ENCODE measurements around the gene RNF215. TPM values are rescaled to one million over a fixed set of nuclear protein-coding genes. Genes with fewer than 3 reads are reported as not detected.
A peak's percentile ranks its signal among the peaks of the same experiment; 100 is the strongest.

The RNF215 gene
- total and polyA plus RNA-seq, 2 of the 13 experiments (the other 11 are each of a cell fraction or from before 2014, with no cell fraction given) = 5.3 to 6.1 TPM

DNA sequence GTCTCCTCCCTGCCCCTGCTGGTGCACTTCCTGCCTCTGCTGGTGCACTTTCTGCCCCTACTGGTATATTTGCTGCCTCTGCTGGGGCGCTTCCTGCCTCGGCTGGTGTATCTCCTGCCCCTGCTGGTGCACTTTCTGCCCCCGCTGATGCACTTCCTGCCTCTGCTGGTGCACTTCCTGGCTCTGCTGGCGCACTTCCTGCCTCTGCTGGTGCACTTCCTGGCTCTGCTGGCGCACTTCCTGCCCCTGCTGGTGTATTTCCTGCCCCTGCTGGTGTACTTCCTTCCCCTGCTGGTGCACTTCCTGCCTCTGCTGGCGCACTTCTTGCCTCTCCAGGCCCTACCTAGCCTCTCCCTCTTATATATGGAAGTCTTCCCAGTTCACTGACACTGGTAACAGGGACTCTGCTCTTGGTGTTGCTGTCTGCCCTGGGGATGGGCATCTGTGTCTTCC lies 48.5 kb upstream of the RNF215 start (continued):
- TF ChIP-seq, protein P1, sequence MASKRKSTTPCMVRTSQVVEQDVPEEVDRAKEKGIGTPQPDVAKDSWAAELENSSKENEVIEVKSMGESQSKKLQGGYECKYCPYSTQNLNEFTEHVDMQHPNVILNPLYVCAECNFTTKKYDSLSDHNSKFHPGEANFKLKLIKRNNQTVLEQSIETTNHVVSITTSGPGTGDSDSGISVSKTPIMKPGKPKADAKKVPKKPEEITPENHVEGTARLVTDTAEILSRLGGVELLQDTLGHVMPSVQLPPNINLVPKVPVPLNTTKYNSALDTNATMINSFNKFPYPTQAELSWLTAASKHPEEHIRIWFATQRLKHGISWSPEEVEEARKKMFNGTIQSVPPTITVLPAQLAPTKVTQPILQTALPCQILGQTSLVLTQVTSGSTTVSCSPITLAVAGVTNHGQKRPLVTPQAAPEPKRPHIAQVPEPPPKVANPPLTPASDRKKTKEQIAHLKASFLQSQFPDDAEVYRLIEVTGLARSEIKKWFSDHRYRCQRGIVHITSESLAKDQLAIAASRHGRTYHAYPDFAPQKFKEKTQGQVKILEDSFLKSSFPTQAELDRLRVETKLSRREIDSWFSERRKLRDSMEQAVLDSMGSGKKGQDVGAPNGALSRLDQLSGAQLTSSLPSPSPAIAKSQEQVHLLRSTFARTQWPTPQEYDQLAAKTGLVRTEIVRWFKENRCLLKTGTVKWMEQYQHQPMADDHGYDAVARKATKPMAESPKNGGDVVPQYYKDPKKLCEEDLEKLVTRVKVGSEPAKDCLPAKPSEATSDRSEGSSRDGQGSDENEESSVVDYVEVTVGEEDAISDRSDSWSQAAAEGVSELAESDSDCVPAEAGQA (IDR thresholded peaks at IDR 0.05; ENCODE audit: low read depth) = peak; percentile 94
- TF ChIP-seq, protein P1 (CRISPR knock-in tag; IDR thresholded peaks at IDR 0.05; ENCODE audit: borderline replicate concordance) = no peak
- TF ChIP-seq CHCHD3 (CRISPR knock-in tag; IDR thresholded peaks at IDR 0.05) = no peak
- TF ChIP-seq ZNF644 (CRISPR knock-in tag; IDR thresholded peaks at IDR 0.05; ENCODE audit: low read depth) = no peak
- TF ChIP-seq PCBP1 (IDR thresholded peaks at IDR 0.05; ENCODE audit: borderline replicate concordance, low read depth, low read length) = no peak
- no peak for TF ChIP-seq MTA3 (CRISPR knock-in tag; IDR thresholded peaks at IDR 0.05)
- no peak for TF ChIP-seq ZIK1 (CRISPR knock-in tag; IDR thresholded peaks at IDR 0.05; ENCODE audit: borderline replicate concordance, low read depth)
- 0 out of 2 replicates have a peak, but pooled peaks have one; percentile 32 for TF ChIP-seq ZMYM3 (CRISPR knock-in tag; IDR thresholded peaks at IDR 0.05)
- TF ChIP-seq RAD21 (CRISPR knock-in tag; IDR thresholded peaks at IDR 0.05) = no peak
- TF ChIP-seq HMGXB3 (CRISPR knock-in tag; IDR thresholded peaks at IDR 0.05; ENCODE audit: borderline replicate concordance) = no peak
- TF ChIP-seq RXRA (CRISPR knock-in tag; IDR thresholded peaks at IDR 0.05) = no peak
- TF ChIP-seq KAT8 (CRISPR knock-in tag; IDR thresholded peaks at IDR 0.05) = peak; percentile 54; the same call in 1 of the 2 replicates
- no peak for TF ChIP-seq PCBP2 (optimal IDR thresholded peaks at IDR 0.05; ENCODE audit: low read depth, low read length, poor library complexity, severe bottlenecking)
- TF ChIP-seq NR2C2 (CRISPR knock-in tag; IDR thresholded peaks at IDR 0.05; ENCODE audit: borderline replicate concordance) = peak; percentile 51; the same call in 1 of the 2 replicates
- no peak for TF ChIP-seq ZNF263 (CRISPR knock-in tag; IDR thresholded peaks at IDR 0.05)
- TF ChIP-seq RARG (CRISPR knock-in tag; IDR thresholded peaks at IDR 0.05; ENCODE audit: low read depth) = no peak
- TF ChIP-seq, protein P2, sequence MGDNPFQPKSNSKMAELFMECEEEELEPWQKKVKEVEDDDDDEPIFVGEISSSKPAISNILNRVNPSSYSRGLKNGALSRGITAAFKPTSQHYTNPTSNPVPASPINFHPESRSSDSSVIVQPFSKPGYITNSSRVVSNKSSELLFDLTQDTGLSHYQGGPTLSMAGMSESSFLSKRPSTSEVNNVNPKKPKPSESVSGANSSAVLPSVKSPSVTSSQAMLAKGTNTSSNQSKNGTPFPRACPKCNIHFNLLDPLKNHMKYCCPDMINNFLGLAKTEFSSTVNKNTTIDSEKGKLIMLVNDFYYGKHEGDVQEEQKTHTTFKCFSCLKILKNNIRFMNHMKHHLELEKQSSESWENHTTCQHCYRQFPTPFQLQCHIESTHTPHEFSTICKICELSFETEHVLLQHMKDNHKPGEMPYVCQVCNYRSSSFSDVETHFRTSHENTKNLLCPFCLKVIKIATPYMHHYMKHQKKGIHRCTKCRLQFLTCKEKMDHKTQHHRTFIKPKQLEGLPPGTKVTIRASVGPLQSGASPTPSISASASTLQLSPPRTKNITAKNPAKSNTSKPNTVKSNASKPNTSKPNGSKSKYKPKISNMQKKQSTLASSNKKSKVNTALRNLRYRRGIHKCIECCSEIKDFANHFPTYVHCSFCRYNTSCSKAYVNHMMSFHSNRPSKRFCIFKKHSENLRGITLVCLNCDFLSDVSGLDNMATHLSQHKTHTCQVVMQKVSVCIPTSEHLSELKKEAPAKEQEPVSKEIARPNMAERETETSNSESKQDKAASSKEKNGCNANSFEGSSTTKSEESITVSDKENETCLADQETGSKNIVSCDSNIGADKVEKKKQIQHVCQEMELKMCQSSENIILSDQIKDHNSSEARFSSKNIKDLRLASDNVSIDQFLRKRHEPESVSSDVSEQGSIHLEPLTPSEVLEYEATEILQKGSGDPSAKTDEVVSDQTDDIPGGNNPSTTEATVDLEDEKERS (CRISPR knock-in tag; IDR thresholded peaks at IDR 0.05) = no peak
